HG02885 (cell line): ENCODE results near the gene PTPRN.

Source experiments
- ATAC-seq: cut with Tn5 transposase; IDR thresholded peaks from one replicate; pipeline ENCODE4 v1.9.1; 2021; ENCODE audit warnings: mild to moderate bottlenecking; ENCODE audit not compliant: unreplicated experiment, poor library complexity

PTPRN gene

GRCh38 chr2:219308142-219309101, 779 bp downstream of the PTPRN start:
- no peak for ATAC-seq

GRCh38 chr2:219306047-219306446, 3.2 kb downstream of the PTPRN start:
- no peak for ATAC-seq

DNA sequence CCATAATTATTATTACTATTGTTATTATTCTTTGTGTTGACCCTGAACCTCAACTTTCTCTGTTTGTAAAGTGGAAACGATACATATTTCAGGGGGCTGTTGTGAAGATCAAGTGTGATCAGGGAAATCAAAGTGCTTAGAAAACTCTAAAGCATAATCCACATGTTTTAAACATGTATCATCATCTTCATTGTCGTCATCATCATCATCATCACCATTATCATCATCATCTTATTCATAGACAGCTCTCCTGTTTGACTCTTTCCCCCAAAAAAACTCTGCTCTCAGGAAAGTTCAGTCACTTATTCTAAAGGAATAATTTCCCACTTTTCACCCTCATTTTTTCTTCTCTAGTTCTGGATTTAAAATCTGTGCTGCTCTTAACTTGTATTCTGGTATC, 5.0 kb downstream of the PTPRN start:
- no peak for ATAC-seq

DNA sequence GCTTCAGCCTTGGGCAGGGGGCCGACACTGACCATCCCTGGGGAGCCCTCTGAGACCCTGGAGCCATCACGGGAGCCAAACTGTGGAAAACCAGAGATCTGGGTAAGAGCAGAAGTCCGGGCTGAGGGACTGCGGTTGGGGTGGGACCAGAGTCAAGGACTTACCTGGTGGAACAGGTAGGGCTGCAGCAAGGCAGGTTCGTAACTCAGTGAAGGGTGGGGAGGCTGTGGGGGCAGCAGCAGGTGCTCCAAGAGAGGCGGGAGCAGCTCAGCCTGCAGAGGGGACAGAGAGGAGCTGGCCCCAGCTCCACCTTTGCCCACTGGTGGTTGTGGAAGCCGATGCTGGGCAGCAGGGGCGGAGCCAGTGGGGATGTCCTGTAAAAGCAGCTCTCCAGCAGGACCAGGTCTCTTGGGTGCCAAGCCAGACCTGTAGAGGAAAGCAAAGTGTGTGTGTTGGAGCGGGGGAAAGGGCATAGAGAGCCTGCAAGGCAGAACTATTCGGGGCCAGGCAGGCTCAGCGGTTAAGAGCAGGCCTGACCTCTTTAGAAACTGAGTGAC, 6.7 kb downstream of the PTPRN start:
- no peak for ATAC-seq

- no peak for ATAC-seq
Measured at GRCh38 chr2:219300022-219300421, 9.2 kb downstream of the PTPRN start.

- ATAC-seq: no peak
Measured at GRCh38 chr2:219299372-219299760, 9.8 kb downstream of the PTPRN start.

GRCh38 chr2:219298759-219299371, 10.3 kb downstream of the PTPRN start:
- peak; percentile 47 for ATAC-seq

DNA sequence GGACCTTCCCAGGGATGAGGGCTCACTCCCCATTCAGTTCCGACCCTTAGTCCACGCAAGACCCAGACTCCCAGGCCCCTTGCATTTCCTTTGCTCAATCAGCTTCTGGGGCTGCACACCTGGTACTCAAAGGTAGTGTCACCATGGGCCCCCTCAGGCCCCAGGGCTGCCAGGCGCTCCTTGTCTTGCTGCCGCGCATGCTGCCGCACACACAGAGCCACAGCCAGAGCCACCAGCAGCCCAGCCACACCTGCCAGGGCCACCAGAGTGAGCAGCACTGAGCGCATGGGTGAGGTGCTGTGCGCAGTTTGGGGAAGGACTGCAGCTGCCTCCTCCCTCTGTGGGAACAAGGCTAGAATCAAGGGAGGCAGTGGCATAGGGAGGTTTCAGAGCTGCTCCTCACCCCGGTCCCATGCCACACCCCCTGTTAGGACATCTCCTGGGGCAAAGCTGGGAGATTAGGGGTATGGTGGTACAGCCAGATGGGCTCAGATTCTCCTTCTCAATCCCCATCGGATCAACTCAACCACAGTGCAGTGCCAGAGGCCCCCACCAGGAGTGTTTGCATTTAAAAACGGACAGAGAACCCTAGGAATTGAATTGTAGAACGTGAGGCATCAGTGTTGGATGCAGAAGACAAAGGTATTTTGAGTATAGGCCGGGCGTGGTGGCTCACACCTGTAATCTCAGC, 11.3 kb downstream of the PTPRN start:
- ATAC-seq: no peak

- ATAC-seq: no peak
Measured at GRCh38 chr2:219296631-219297391, 12.4 kb downstream of the PTPRN start.

GRCh38 chr2:219296142-219296541, 13.1 kb downstream of the PTPRN start:
- ATAC-seq: no peak

DNA sequence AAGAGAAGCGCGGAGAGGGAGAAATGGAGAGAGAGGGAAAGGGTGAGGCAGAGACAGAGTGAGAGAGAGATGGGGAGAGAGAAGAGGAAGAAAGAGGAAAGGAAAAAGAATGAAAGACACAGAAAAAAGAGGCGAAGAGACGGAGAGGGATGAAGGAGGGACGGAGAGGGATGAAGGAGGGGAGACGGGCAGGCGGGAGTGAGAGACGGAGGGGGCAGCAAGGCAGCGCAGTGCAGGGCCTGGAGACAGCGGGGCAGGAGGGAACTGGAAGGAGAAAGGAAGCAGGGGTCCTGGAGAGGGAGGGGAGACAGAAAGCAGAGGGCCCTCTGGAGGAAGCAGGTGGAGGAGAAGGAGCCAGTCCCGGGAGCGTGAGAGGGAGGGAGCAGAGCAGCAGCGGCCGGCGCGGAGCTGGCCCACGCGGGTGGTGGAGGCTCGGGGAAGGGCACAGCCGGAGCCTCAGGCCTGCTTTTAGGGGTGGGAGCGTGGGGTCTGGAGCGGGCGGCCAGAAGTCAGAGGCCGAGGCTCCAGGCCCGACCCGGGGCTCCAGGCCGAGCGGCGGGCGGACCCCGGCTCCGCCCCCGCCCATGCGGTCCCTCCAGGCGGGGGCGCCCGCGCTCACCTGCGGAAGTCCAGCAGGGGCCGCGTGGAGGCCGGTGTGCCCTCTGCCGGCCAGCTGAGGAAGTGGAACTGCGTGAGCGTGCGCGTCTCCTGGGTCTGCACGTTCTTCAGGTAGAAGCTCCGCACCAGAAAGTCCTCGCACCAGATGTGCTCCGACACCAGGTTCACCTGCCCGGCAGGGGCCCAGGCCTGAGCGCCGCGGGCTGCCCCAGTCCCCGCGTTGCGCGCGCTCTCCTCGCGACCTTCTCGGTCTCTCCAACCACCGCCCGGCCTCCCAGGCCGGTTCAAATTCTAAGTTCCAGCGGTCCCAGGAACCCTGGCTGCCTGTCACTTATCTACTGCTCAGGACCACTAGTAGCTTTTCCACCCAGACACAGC, 14.5 kb downstream of the PTPRN start:
- peak; percentile 91 for ATAC-seq

DNA sequence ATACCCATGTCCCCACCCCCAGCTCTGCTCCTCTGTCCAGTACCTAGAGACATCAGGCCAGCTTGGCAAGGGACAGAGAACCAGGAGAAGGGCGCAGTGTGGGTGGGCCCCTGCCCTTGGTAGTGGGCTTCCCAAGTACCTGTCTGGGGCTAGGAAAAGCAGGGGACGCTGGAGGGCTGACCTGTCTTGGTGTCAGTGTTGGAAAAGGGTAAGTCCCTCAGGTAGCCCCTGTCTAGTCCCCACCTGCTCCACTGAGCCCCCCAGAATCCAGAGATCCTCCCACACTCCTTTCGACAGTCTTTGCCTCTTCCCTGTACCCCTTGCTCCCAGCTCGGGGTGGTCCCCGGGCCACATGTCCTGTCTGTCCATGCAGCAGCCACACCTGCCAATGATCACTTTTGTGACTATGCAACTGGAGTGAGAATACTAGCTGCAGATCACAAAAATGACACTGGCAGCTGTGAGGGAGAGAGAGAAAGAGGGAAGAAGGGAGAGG, 15.4 kb downstream of the PTPRN start:
- no peak for ATAC-seq

- no peak for ATAC-seq
Measured at GRCh38 chr2:219292616-219293015, 16.6 kb downstream of the PTPRN start.

DNA sequence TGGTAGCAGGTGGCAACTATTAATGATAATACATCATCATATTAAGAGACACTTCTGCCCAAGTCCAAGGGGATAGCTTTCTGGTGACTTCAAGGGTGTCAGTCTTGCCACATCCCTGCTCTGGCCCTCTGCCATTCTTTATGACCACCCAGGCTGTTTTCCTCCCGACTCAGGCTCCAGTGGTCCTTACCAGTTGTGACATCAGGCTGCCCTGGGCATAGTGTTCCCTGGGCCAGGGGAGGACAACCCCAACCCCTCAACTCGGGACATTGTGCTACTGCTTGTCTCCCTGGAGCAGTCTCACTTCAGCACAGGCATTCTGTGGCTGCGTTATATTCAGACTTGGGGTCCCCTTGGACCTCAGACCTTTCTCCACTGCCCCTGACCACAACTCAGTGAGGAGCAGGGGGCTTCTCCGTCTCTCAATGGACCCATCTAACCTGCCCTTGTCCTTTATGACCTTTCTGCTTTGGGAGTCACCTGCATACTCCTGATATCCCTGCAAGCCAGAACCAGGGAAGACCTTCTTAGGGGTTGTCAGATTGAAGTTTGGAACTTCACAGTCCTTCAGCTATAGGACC, 17.2 kb downstream of the PTPRN start:
- ATAC-seq: no peak

- ATAC-seq: no peak
Measured at GRCh38 chr2:219291394-219291793, 17.8 kb downstream of the PTPRN start.

DNA sequence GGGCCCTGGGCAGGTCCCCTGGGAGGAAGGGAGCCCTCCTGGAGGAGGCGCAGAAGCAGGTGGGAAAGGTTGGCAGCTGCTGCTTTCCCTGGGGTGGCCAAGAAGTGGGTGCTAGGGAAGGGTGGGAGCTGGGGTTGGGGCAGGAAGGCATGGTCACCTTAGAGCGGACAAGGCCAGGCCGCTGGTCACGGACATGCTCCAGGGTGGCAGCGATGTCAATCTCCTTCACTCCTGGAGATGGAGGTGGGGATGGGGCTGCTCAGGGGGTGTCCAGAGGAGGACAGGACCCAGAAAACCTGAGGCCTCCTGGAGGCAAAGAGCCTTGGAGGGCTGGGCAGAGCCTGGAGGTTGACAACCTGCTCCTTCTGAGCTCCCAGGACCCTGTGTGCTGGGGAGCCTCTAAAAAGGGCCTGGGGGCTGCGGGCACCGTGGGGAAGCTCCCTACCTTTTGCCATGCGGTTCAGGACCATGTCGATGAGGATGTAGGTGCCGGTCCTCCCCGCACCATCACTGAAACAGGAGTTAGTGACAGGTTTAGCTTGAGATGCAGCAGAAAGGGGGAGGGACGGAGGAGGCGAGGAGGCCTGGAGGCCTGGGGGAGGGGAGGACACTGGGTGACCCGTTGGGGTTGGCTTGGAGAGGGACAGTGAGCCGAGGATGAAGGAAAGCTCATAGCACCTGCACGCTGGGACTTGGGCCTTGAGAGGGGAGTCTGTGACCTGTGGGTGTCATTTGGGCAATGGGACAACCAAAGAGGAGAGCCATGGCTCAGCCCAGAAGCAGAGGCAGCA, 18.6 kb downstream of the PTPRN start:
- no peak for ATAC-seq

GRCh38 chr2:219289537-219290361, 19.5 kb downstream of the PTPRN start:
- no peak for ATAC-seq
